ENCODE data around the gene TOX2.
A peak's percentile ranks its signal among the peaks of the same experiment; 100 is the strongest.

TOX2 gene

DNA sequence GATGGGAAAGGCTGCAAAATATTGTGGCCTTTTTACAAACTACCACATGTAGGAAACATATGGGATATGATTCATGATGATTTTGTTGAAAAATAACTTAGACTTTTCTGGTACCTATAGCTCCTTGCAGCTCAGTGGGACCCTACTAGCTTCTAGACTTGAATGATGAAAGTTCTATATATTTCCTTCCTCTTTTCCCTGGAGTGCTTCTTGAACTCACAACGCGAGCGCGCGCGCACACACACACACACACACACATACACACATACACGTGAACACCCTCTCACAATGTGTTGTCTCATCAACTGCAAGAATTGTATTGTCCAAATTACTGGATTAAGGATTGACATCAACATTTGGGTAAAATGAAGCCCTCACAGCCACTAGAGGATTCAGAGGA lies 61.9 kb downstream of the TOX2 start:
- no peak for DNase-seq (ENCODE audit: low spot score)

DNA sequence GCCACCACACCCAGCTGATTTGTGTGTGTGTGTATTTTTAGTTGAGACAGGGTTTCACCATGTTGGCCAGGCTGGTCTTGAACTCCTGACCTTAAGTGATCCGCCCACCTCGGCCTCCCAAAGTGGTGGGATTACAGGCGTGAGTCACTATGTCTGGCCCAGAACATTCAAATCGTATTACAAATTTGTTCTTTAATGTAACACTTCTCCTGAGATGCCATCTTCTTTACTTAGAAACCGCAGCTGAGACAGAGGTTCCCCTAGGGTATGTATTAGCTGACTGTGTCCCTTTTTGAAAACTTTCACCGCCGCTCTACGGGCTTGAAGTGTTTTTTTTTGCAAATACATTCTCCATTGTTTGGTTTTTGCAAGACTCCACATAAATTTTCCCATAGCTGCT lies 62.6 kb downstream of the TOX2 start:
- DNase-seq (ENCODE audit: low spot score), result no peak

DNA sequence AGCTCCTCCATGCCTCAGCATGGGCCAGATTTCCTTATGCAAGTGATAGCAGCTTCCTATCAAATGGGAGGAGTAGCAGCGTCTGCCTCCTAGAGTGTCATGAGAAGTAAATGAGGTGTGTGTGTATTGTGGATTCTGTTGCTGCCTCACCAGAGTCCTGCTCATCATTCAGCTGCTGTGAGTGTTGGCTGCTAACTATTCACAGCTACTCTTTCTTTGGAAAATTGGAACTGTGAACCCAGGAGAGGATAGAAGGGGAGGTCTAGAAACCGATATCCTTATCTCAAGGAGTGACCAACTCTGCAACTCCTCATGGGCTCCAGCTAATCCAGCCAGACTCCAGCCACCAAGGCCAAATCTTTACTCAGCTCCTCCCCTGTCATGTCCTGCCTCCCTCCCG lies 63.3 kb downstream of the TOX2 start:
- no peak for DNase-seq (ENCODE audit: low spot score)

DNA sequence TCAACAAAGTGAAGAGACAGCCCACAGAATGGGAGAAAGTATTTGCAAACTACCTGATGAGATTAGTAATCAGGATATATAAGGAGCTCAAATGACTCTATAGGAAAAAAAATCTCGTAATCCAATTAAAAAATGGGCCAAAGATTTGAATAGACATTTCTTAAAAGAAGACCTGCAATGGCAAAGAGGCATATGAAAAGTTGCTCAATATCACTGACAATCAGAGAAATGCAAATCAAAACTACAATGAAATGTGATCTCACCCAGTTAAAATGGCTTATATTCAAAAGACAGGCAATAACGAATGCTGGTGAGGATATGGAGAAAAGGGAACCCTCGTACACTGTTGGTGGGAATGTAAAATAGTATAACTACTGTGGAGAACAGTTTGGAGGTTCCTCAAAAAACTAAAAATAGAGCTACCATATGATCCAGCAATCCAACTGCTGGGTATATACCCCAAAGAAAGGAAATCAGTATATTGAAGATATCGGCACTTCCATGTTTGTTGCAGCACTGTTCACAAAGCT lies 65.0 kb downstream of the TOX2 start:
- DNase-seq (ENCODE audit: low spot score), result no peak

DNA sequence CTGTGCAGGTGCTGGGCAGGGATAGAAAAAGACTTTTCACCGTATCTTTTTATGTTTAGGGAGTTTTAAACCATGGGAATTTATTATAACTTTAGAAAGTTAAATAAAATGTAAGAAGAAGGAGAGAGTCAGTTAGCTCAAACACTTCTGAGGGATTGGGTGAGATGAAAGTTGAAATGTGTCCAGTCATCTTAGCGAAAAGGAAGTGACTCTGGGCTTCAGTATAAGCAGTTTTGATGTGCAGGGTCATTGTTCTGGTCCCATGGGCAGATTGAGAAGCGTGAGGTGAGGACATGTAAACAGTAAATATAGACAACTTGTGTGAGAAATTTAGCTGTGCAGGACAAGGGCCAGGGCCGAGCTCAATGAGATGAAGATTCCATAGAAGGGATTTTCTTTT lies 66.9 kb downstream of the TOX2 start:
- DNase-seq (ENCODE audit: low spot score), result no peak

DNA sequence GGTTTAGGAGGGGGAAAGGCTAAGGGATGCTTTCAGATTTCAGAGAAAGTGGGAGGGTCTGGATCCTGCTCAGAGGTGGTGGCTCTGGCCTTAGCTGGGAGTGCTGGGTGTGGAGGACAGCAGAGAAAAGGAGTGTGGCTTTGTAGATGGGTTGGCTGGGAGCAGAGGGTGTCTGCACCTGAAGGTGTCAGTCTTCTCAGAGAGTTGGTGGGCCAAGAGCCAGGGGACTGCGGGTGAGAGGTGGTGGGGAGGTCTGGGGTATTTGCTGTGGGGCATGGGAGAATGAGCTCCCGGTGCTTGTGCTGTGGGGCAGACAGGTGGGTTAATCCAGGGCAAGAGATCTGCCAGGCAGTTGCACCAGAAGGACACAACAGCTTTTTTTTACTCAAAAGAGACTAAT lies 67.4 kb downstream of the TOX2 start:
- DNase-seq (ENCODE audit: low spot score), result no peak

DNA sequence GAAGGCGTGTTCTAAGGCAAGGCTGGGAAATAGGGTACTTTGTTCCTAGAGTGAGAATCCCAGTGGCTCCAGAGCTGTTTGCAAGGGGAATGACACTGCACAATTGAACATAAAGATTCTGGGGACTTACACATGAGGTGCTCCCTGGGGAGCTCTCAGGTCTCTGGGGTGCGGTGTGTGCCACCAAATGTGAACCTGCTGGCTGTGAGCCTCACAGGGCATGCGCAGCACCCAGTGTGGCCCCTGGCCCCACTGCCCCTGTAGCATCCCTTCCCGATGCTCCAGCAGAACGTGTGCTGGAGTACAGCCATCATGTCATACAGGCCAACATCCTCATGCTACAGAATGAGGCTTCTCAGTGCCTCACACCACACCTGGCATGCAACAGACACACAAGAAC lies 68.2 kb downstream of the TOX2 start:
- no peak for DNase-seq (ENCODE audit: low spot score)

DNA sequence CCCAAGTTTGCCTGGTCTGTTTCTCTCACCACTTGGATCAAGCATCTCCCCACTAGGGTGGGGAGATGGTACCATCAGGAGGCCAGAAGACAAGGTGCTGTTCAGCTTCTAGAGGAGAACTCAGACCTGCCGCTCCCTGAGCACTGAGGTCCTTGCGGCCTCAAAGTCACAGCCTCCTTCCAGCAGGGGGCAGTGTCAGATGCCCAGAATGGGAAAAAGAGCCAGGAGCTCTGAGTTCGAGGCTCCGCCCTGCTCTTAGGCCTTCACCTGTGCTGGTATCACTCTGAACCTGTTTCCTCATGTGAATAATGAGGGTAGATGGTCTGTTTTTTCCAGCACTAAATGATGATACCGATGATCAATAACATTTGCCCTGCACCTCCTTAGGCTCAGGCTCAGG lies 68.7 kb downstream of the TOX2 start:
- no peak for DNase-seq (ENCODE audit: low spot score)

DNA sequence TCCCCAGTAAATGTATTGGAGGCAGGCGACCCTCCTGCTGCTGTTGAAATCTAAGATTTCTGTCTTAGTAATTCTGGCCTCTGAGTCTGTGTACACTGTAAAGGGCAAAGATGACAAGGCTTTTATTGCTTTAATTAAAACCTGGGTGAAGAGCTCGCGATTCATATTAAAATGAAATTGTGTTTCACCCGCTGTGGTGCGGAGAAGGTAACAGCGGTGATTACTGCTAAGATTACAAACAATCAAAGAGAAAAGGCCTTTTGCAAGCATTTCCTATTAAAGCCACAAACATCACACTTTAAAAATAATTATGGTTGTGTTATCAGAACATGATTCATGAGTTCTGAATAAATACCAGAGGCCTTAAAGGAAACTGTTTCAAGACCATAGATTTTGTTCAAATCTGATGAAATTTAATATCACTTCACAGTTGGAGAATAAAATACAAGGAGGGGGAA lies 69.3 kb downstream of the TOX2 start:
- DNase-seq (ENCODE audit: low spot score), result no peak

DNA sequence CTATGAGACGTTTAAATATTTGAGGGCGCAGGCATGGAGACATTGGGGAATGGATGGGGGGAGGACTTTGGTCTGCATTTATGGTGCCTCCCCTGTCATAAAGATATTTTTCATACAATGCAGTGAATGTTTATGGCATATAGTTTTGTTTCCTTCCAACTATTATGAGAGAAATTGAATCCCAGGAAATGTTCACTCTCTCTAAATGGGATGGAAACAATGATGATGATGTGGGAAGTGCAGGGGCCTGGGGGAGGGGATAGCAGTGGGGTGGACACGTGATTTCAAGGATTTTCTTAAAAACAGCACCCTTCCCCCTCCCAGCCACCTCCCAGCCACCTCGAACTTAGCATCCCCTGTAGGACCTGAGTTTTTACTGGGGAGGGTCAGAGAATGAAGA lies 69.9 kb downstream of the TOX2 start:
- no peak for DNase-seq (ENCODE audit: low spot score)

DNA sequence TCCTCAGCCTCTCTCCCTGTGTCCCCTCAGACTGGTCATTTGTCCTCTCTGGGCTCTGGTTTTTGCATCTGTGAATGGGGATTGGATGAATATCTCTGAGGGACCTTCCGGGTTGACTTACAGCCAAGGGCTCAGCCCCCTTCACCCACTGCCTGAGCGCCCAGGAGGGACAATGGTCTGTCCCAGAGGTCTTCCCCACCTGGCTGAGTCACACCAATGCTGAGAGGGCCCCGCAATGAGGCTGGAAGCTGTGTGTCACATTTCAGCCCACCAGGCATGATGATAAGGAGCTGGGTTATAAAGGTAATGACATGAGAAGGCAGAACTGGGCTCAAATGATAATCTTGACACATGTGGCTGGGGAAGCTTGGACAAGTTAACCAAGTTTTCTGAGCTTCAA lies 70.5 kb downstream of the TOX2 start:
- no peak for DNase-seq (ENCODE audit: low spot score)

DNA sequence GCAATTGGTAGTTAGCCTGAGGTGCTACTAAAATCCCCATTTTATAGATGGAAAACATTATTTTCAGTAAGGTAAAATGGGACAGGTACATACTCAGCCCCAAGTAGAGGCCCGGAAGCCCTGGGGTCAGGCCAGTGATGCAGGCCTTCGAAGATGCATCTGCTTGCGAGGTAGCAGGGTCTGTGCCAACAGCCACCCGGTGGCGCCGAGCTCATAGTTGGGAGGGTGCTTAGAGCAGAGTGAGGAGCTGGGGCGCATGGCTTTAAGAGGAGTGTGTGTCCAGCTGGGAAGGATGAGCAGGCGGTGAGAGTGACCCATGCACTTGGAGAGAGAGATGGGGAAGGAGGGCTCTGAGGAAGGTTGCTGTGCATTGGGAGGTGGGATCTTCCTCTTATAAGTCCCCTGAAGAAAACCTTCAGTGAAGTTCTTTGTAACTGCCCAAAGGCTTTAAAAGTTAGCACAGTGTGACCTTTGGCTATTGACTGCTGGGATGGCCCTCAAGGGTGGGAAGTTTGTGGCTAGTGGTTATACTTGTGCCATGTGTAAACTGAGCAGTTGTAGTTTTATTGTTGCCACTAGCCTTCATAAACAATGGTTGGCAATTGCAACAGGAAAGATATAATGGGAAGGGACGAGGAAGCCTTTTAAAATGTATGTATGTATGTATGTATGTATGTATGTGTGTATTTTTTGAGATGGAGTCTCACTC lies 71.1 kb downstream of the TOX2 start:
- DNase-seq (ENCODE audit: low spot score), result no peak

DNA sequence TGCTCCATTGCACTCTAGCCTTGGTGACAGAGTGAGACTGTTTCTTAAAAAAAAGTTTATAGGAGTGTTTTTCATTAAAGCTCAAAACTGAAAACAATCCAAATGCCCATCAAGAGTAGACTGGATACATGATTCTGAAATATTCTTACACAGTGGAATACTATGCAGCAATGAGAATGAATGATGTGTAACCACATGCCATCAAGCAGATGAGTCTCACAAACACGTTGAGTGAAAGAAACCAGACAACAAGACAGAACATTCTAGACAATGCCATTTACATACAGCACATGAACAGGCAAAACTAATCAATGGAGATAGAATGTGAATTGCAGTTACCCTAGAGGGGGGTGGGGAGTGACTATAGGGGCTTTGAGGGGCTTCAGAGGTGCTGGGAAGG lies 72.4 kb downstream of the TOX2 start:
- DNase-seq (ENCODE audit: low spot score), result no peak

DNA sequence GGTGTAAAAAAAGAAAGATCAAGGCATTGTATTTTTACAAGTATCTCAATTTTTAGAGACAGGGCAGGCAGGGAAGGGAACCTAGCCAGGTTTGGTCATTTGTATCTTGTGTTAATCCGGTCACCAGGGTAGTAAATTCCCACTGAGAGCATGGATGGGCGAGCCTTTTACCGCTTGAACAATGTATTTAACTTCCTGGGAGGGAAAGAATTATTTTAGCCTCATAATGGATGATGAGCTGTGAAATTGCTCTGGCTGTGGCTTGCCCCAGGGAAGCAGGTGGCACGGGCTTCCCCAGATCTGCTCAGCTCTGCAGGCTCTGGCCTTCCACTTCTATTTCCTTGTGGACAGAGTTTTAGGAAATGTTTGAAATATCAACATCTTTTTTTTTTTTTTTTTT lies 72.9 kb downstream of the TOX2 start:
- DNase-seq (ENCODE audit: low spot score), result no peak

DNA sequence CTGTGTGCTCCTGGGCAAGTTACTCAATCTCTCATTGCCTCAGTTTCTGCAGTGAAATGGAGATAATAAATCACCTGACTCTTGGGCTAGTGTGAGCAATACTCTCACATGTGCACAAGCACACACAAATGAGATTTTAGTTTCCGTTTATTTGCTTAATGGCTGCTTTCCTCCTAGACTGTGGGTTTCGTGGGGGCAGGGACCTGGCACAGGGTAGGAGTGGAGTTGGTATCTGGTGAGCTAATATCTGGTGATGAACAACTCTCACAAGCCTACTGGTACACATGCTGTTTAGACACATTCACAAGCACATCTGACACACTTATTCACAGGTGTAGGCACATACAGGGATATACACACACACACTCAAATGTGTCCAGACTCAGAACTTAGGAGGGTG lies 73.8 kb downstream of the TOX2 start:
- no peak for DNase-seq (ENCODE audit: low spot score)

DNA sequence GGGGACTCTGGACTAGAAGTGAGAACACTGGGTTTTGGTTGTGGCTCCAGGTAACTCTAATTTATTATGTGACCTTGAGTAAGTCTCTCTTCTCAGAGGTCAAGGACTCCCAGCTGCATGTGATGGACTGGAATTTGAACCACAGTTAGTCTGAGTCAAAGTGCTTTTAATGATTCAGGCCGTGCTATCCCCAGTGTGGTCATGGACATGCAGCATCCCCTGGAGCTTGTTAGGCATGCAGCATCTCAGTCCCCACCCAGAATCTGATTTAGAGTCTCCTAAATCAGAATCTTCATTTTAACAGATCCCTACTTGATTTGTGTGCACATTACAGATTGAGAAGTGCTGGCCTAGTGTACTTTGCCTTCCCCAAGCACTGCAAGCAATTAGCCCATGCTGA lies 74.2 kb downstream of the TOX2 start:
- peak; percentile 69 for DNase-seq (ENCODE audit: low spot score)

DNA sequence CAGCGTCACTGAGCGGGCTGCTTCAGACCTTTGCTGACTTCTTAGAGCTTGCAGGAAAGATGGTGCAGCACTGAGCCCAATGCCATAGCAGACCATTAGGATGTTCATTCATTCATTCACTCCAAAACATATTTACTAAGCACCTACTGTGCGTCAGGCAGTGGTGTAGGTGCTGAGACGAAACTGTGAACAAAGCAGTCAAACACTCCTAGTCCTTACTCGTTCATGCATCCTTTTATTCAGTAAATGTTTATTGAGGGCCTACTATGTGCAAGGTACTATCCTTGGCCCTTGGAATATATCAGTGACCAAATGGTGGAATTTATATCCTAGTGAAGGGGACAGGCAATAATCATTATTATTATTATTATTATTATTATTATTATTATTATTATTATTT lies 76.6 kb downstream of the TOX2 start:
- DNase-seq (ENCODE audit: low spot score), result no peak

DNA sequence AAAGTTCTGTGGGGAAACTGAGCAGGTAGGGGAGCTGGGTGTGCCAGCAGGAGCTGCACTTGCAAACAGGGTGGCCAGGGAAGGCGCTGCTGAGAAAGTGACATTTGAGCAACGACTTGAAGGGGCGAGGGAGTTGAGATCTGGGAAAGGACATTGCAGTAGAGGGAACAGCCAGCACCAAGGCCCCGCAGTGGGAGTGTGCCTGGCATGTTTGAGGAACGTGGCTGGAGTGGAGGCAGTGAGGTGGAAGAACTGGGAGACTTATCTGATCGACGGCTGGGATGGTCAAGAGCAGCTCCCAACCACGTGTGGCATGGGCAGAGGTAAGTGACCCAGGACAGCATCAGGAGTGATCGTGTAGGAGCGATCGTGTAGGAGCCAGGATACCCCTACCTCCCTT lies 77.3 kb downstream of the TOX2 start:
- DNase-seq (ENCODE audit: low spot score), result no peak

DNA sequence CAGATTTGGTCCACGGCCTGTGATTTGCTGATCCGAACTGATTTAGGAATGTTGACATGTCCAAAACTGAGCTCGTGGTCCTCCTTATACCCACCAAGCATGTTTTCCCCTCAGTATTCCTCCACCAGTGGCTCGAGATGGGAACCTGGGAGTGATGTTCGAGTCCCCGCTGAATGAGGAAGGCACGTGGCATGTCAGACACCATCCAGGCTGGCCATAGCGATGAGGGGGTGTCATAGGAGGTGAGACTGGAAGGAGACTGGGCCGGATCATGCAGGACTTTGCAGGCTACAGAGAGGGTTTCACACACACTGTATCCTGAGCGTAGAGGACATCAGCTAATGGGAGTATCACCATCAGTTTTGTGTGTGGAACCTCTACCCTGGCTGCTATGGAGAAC lies 78.2 kb downstream of the TOX2 start:
- DNase-seq (ENCODE audit: low spot score), result no peak

DNA sequence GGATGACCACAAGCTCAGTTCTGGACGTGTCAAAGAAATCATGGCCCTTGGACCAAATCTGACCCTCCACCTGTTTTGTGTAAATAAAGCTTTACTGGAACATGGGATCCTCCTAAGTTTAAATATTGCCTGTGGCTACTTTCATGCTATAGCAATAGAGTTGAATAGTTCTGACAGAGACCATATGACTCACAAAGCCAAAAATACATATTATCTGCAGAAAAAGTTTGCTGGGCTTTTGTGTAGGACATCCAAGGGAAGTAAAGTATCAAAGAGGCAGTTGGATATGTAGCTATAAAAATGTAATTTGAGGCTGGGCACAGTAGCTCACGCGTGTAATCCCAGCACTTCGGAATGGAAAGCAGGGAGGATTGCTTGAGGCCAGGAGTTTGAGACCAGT lies 78.9 kb downstream of the TOX2 start:
- no peak for DNase-seq (ENCODE audit: low spot score)

DNA sequence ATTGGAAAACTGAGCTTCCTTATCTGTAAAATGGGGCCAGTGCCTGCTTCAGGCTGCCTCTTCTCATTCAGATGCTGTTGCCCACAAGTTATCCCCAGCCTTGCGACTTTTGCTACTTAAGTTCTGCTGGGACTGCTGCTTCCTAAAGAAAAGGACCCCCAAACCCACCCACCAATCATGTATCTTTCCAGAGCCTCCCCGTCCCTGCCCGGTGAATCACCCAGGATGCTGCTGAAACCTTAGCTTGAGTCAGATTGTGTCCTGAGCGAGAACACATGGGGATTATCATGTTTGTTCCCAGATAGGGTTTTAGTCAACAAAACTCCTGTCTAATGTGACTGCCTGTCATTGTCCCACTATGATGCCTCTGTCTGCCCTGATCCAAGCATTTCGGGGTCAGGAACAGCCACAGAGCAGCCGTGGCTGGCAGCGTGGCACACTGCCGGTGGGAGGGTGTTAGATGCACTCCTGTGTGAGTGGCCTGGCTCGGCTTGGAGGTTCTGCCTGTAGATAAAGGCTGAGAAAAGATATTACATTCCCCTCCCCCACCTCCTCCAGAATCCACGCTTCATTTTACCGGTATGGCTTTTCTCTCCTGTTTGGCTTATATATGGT lies 79.9 kb downstream of the TOX2 start:
- DNase-seq (ENCODE audit: low spot score), result no peak

DNA sequence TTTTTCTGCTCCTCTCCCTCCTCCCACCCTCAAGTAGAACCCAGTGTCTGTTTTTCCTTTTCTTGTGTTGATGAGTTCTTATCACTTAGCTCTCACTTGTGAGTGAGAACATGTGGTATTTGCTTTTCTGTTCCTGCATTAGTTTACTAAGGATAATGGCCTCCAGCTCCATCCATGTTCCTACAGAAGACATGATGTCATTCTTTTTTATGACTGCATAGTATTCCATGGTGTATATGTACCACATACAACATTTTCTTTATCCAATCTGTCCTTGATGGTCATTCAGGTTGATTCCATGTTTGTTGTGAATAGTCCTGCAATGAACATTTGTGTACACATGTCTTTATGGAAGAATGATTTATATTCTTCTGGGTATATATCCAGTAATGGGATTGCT lies 81.0 kb downstream of the TOX2 start:
- no peak for DNase-seq (ENCODE audit: low spot score)

DNA sequence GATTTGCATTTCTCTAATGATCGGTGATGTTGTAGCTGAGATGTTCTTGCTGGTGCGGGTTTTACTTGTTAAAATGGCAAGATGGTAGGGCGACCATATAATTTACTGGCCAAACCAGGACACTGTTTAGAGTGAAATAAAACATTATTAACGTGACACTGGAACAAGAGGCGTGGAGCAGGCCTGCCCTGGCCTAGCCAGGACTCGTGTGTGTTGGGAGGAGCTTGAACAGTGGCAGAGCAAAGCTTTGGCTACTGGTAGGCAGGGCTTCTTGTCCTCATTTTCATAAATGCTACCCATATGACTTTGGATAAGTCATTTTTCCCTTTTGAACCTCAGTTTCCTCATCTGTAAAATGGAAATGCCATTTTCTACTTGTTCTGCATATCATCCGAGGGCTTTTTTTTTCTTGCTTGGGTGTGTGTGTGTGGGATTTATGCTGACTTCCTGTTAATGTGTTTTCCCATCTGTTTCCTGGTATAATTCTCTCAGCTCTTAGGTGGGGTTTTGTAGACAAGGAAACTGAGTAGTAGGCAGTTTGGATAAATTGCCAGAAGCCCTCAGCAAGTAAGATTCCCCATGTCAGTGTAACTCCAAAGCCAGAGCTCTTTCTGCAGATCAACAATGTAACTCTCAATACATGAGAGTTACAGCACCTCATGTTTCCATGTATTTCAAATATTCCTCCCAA lies 81.7 kb downstream of the TOX2 start:
- no peak for DNase-seq (ENCODE audit: low spot score)
